Muscle of leg (tissue), 11 donors: Measurements from ENCODE around the gene TMOD4. TPM values are rescaled to one million over a fixed set of nuclear protein-coding genes. Genes with fewer than 3 reads are reported as not detected.

Experiments
- DNase-seq: peaks from one replicate; pipeline ENCODE4 v3.0.0; 2013
- H3K27ac ChIP-seq: one replicate; pipeline ENCODE4 v1.5.1; 2013; ENCODE audit warnings: mild to moderate bottlenecking, low read length, control low read depth
- H3K27me3 ChIP-seq: one replicate; pipeline ENCODE4 v1.6.1; 2013; ENCODE audit warnings: low read length; ENCODE audit not compliant: control insufficient read depth, insufficient read depth
- H3K36me3 ChIP-seq: one replicate; pipeline ENCODE4 v1.6.1; 2013; ENCODE audit warnings: low read length; ENCODE audit not compliant: control insufficient read depth, insufficient read depth
- H3K4me1 ChIP-seq: one replicate; pipeline ENCODE4 v1.6.1; 2013; ENCODE audit warnings: low read length; ENCODE audit not compliant: control insufficient read depth, insufficient read depth
- H3K4me3 ChIP-seq: one replicate; pipeline ENCODE4 v1.5.1; 2013; ENCODE audit warnings: low read length, control low read depth
- H3K9me3 ChIP-seq: replicated peaks from 2 replicates; pipeline ENCODE4 v1.6.1; 2013; ENCODE audit warnings: low read depth, low read length; ENCODE audit not compliant: control insufficient read depth
- WGBS: methylation state at CpG from one replicate; pipeline ENCODE4 v1.1.5; 2013; ENCODE audit warnings: missing lambda C conversion rate; ENCODE audit not compliant: insufficient coverage; 5-methylcytosine and 5-hydroxymethylcytosine counted together
- polyA plus RNA-seq, 8 donors: library from polyadenylated mRNA; unstranded; fragments of 120-200 nt; gene quantifications; one replicate each; pipeline versions ENCODE4 v1.2.1 to v1.2.3, GENCODE V29; 2013; ENCODE audit warnings: inconsistent platforms in 1 of 8, low replicate concordance in 1 of 8; ENCODE audit not compliant: insufficient read length in 8 of 8, insufficient read depth in 1 of 8
- total RNA-seq: library from RNA; stranded (reverse); fragments of 120-200 nt; gene quantifications from one replicate; pipeline ENCODE4 v1.2.4, GENCODE V29; 2013

Gene TMOD4
- total and polyA plus RNA-seq, 9 donors = 15.2 to 38.4 (median 21.6) TPM

- Histone ChIP-seq H3K4me1 (peaks cover 47% of the 10 kb centered on the region), H3K9me3 (no peaks in the 10 kb centered on the region), H3K27me3 (no peaks in the 10 kb centered on the region), H3K36me3 (peaks cover 30% of the 10 kb centered on the region), H3K27ac (peak overlapping the region; percentile 95), H3K4me3 (peak overlapping the region; percentile 93)
- 40% methylated on average over 1 of the region's 7 CpGs for WGBS
- DNase-seq = peak; percentile 91
These were observed 31.1 kb downstream of the TMOD4 start for GRCh38 chr1:151144474-151145303.

DNA sequence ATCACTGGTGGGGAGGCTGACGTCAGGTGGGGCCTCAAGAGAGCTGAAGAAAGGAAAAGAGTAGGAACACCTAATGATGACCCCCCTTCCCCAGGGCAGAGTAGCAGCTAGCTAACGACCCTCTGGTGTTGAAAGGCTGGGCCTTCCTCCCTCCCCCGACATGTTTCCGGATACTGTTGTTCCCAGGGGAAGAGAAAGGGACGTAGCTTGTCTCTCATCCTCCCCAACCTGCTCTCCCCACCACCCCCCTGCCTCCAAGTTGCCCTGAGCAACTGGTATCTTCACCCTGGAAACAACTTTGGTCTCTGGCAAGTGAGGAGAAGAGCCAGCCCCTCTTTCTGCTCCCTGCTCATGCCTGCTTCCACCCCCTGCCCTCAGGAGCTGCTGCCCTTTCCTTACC, 31.8 kb downstream of the TMOD4 start:
- Histone ChIP-seq H3K9me3 (no peaks in the 10 kb centered on the region), H3K27me3 (no peaks in the 10 kb centered on the region), H3K4me3 (peak overlapping the region; percentile 93), H3K27ac (peak overlapping the region; percentile 95), H3K36me3 (peaks cover 37% of the 10 kb centered on the region), H3K4me1 (peaks cover 47% of the 10 kb centered on the region)
- no peak for DNase-seq
- no CpG with 5 or more reads among the region's 5 CpGs for WGBS

DNA sequence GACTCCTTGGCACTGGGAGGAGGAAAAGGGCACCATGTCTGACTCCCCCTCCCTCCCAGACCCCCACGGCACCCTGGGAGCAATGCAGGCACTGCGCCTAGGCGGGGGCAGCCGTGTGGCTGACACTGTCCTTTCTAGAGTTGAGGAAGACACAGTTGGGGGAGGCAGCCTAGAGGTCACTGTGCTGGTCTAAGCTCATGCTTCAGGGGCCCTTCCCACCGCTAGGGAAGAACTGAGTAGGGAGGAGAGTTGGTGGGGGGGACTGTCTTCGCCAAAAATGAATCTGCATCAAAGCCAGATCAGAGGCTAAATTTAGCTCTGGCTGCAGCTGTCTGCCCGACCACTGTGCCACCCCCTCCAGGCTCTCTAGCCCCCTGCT, 32.7 kb downstream of the TMOD4 start:
- Histone ChIP-seq H3K4me3 (no peak overlapping the region), H3K36me3 (peaks cover 45% of the 10 kb centered on the region), H3K27ac (peak overlapping the region; percentile 95), H3K9me3 (no peaks in the 10 kb centered on the region), H3K4me1 (peaks cover 47% of the 10 kb centered on the region), H3K27me3 (no peaks in the 10 kb centered on the region)
- WGBS = 10% methylated on average over 2 of the region's 7 CpGs
- DNase-seq = peak; percentile 74

GRCh38 chr1:151142411-151143056, 33.2 kb downstream of the TMOD4 start:
- Histone ChIP-seq H3K27ac (peak overlapping the region; percentile 95), H3K9me3 (no peaks in the 10 kb centered on the region), H3K4me3 (peak overlapping the region; percentile 8), H3K36me3 (peaks cover 50% of the 10 kb centered on the region), H3K27me3 (no peaks in the 10 kb centered on the region), H3K4me1 (peaks cover 44% of the 10 kb centered on the region)
- 60% methylated on average over 1 of the region's 5 CpGs for WGBS
- peak; percentile 87 for DNase-seq

- Histone ChIP-seq H3K27me3 (no peaks in the 10 kb centered on the region), H3K4me1 (peaks cover 13% of the 10 kb centered on the region), H3K9me3 (no peaks in the 10 kb centered on the region), H3K27ac (no peak overlapping the region), H3K4me3 (no peak overlapping the region), H3K36me3 (peaks cover 84% of the 10 kb centered on the region)
- WGBS = 100% methylated on average over 1 of the region's 7 CpGs
- DNase-seq = no peak
These were observed 38.0 kb downstream of the TMOD4 start for GRCh38 chr1:151137789-151138188.

DNA sequence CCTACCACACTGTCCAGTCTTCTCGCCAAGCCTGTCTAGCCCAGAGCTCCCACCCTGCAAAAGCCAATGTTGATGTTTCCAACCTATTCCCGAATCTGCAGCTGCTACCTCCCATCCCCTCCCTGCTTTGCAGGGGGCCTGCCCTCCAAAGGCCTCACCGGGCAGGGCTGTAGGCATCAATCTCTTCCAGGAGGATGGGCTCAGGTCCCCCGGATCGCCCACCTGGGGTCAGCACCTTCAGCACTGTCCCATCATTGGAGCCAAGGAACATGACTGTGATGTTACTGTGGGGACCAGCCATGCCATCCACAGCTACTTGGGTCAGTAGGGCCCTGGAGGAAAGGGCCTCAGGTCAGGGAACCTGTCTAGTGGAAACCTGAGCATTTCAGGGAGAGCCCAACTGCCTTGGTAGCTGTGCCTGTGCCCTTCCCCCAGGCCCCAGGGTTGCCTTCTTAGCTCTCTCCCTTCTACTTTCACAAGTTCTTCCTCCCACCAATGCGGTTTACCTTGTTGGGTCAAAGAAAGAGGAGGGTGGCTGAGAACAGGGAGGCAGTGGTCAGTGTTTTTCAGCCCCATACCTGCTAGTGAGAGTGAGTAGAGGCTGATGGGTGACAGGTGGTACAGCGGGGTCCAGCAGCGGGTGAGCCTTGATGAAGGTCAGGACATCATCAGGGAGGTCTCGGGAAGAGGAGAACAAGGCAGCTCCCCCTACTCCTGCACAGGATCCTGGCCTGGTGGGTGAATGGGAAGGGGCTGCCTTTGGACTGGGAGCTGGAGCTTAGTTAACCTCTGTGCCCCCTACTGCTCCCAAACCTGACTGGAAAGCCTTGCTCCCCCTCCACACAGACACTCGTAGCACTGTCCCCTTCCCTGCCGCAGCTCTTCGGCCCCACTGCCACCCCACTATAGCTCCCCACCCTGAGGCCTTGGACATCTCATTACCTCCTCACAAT, 40.1 kb downstream of the TMOD4 start:
- Histone ChIP-seq H3K4me3 (no peak overlapping the region), H3K36me3 (peaks cover 71% of the 10 kb centered on the region), H3K4me1 (peaks cover 23% of the 10 kb centered on the region), H3K27me3 (no peaks in the 10 kb centered on the region), H3K9me3 (no peaks in the 10 kb centered on the region), H3K27ac (no peak overlapping the region)
- WGBS = 93% methylated on average over 5 of the region's 12 CpGs
- DNase-seq = no peak

GRCh38 chr1:151134991-151135390, 40.8 kb downstream of the TMOD4 start:
- 94% methylated on average over 7 of the region's 7 CpGs for WGBS
- no peaks in the 10 kb centered on the region for H3K27me3 ChIP-seq
- peaks cover 66% of the 10 kb centered on the region for H3K36me3 ChIP-seq
- no peaks in the 10 kb centered on the region for H3K9me3 ChIP-seq
- H3K4me3 ChIP-seq = no peak overlapping the region
- peaks cover 24% of the 10 kb centered on the region for H3K4me1 ChIP-seq
- no peak overlapping the region for H3K27ac ChIP-seq
- no peak for DNase-seq

GRCh38 chr1:151134396-151134795, 41.4 kb downstream of the TMOD4 start:
- DNase-seq = no peak
- H3K27me3 ChIP-seq = no peaks in the 10 kb centered on the region
- peaks cover 24% of the 10 kb centered on the region for H3K4me1 ChIP-seq
- peaks cover 60% of the 10 kb centered on the region for H3K36me3 ChIP-seq
- H3K27ac ChIP-seq = no peak overlapping the region
- no peak overlapping the region for H3K4me3 ChIP-seq
- H3K9me3 ChIP-seq = no peaks in the 10 kb centered on the region
- no CpG with 5 or more reads among the region's 3 CpGs for WGBS

DNA sequence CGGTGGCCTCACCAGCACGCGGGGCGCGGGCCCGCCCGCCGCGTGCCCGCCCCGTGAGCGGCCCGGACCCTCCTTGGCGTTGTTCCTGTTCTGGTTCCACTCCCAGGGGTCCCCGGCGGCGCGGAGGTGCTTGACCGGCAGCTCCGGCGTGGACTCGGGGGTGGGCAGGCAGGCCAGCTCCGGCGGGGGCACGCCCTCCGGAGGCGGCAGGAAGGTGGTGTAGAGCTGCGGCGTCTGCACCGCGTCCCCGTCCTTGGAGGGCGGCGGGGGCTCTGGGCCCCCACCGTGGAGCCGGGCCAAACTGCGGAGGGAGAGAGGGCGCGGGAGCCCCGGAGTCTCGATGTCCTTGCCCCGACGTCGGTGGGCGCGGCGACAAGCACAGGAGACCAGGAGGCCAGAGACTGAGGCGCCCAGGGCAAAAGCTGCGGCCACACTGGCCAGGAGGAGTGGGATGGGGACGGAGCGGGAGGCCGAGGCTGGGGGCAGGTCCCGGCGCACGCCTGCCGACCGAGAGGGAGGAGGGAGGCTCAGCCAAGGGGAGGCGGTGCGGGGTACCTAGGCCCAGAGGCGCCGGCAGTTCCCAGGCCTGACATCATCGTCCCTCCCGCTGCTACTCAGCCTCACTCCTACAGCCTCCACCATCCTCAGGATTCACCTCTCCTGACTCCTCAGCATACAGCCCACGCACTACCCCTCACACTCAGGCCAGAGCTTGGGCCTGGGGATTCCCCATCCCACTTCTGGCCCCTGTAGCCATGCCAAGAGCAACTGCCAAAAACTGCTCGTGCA, 42.6 kb downstream of the TMOD4 start:
- Histone ChIP-seq H3K27me3 (no peaks in the 10 kb centered on the region), H3K4me1 (peaks cover 24% of the 10 kb centered on the region), H3K36me3 (peaks cover 49% of the 10 kb centered on the region), H3K9me3 (no peaks in the 10 kb centered on the region), H3K4me3 (no peak overlapping the region), H3K27ac (no peak overlapping the region)
- peak; percentile 44 for DNase-seq
- 51% methylated on average over 57 of the region's 65 CpGs for whole genome bisulfite sequencing
